ENCODE data around the gene PTPRQ.
"Not testable (repeated sequence)": the region's sequence is repeated elsewhere in the genome, so short reads cannot be mapped to it uniquely, and the experiment has no call there.

PTPRQ gene

DNA sequence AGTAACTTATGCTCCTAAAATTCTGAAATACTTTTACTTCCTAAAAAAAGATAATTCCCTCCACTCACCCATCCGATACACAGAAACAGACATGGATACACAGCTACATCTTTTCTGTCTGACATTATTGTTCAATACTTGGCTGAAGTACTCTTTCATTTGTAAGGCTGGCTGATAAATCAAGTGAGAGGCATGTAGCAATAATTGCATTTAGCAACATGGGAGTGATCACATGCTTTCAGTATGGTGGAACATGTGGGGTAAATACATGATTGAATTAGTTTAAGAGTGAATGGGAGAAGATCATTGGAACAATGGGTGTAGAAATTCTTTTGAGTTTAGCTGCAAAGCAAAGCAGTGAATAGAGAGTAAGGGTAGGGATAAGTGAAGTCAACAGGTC lies 25.6 kb downstream of the PTPRQ start:
- Histone ChIP-seq H3K36me3 (ENCODE audit: control insufficient read depth, insufficient read depth, low read length) (no peaks in the 10 kb centered on the region), H3K4me3 (ENCODE audit: insufficient read depth, low read depth, low read length, poor library complexity, severe bottlenecking) (no peak overlapping the region), H3K27ac (ENCODE audit: insufficient read depth, low read length, poor library complexity, severe bottlenecking) (no peak overlapping the region), H3K27me3 (replicated peaks; ENCODE audit: control insufficient read depth, insufficient read depth, low read length, poor library complexity, severe bottlenecking) (no peaks in the 10 kb centered on the region), H3K9me3 (ENCODE audit: control insufficient read depth, low read length) (no peaks in the 10 kb centered on the region), H3K4me1 (ENCODE audit: control insufficient read depth, insufficient read depth, low read length, poor library complexity, severe bottlenecking) (no peaks in the 10 kb centered on the region)
- no peak for DNase-seq

DNA sequence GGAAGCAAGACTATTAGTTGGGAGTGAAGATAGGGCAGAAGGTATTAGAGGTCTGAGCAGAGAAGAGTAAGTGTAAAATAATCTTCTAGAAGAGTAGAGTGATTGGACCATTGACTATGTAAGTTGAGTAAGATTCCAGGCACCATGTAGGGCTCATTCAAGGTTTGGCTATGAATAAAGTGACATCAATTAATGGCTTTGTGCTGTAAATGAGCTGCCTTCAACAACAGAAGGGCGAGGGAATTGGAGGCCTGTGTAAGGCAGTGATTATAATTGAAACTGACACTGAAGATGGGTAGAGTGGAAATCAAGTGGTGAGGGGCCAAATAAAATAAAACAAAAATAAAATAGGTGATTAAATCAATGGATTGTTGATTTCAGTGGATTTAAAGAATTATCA lies 26.4 kb downstream of the PTPRQ start:
- Histone ChIP-seq H3K27me3 (replicated peaks; ENCODE audit: control insufficient read depth, insufficient read depth, low read length, poor library complexity, severe bottlenecking) (no peaks in the 10 kb centered on the region), H3K27ac (ENCODE audit: insufficient read depth, low read length, poor library complexity, severe bottlenecking) (no peak overlapping the region), H3K4me1 (ENCODE audit: control insufficient read depth, insufficient read depth, low read length, poor library complexity, severe bottlenecking) (no peaks in the 10 kb centered on the region), H3K9me3 (ENCODE audit: control insufficient read depth, low read length) (no peaks in the 10 kb centered on the region), H3K4me3 (ENCODE audit: insufficient read depth, low read depth, low read length, poor library complexity, severe bottlenecking) (no peak overlapping the region), H3K36me3 (ENCODE audit: control insufficient read depth, insufficient read depth, low read length) (no peaks in the 10 kb centered on the region)
- DNase-seq, result no peak

DNA sequence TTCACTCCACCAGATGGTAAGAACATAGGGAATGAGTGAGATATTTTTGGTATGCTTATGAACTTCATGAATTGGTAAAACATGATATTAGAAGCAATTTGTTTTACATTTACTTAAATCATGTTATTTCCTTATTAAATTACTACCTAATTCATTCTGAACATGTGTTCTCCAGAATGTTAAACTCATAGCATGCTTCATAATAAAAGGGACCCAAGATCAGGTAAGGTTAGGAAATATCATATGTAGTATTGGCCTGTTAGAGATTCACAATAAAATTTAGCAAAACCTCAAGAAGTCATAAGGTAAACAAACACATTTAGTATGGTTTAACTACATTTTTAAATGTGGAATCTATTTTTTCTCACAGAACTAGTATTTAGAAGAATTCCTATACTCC lies 28.2 kb downstream of the PTPRQ start:
- Histone ChIP-seq H3K4me3 (ENCODE audit: insufficient read depth, low read depth, low read length, poor library complexity, severe bottlenecking) (no peak overlapping the region), H3K4me1 (ENCODE audit: control insufficient read depth, insufficient read depth, low read length, poor library complexity, severe bottlenecking) (no peaks in the 10 kb centered on the region), H3K9me3 (ENCODE audit: control insufficient read depth, low read length) (no peaks in the 10 kb centered on the region), H3K27me3 (replicated peaks; ENCODE audit: control insufficient read depth, insufficient read depth, low read length, poor library complexity, severe bottlenecking) (no peaks in the 10 kb centered on the region), H3K36me3 (ENCODE audit: control insufficient read depth, insufficient read depth, low read length) (no peaks in the 10 kb centered on the region), H3K27ac (ENCODE audit: insufficient read depth, low read length, poor library complexity, severe bottlenecking) (no peak overlapping the region)
- DNase-seq, result no peak

DNA sequence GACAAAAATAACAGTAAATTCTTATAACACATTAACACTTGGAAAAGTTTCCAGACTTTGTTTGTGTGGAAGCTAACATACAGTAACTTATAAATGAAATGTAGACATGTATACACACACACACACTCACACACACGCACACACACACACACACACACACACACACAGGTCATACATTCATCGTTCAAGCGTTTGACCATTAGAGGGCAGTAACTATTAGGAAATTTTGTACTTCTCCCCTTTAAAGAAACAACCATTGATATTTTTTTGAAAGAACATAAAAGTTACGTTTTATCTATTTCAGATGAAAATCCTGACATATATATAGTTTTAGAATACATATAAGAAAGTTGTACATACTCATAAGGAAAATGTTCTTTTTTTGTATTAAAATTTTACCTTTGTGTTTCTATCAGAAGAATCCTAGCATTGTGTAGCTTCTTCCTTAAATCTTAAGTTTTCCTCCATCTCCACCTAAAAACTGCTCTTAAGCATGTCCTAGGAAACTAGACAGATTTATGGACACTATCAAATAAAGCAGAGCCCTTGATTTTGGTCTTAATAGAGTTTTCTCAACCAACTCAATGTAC lies 29.0 kb downstream of the PTPRQ start:
- DNase-seq, result no peak
- Histone ChIP-seq H3K36me3 (ENCODE audit: control insufficient read depth, insufficient read depth, low read length) (no peaks in the 10 kb centered on the region), H3K4me1 (ENCODE audit: control insufficient read depth, insufficient read depth, low read length, poor library complexity, severe bottlenecking) (no peaks in the 10 kb centered on the region), H3K27ac (ENCODE audit: insufficient read depth, low read length, poor library complexity, severe bottlenecking) (no peak overlapping the region), H3K9me3 (ENCODE audit: control insufficient read depth, low read length) (no peaks in the 10 kb centered on the region), H3K27me3 (replicated peaks; ENCODE audit: control insufficient read depth, insufficient read depth, low read length, poor library complexity, severe bottlenecking) (no peaks in the 10 kb centered on the region), H3K4me3 (ENCODE audit: insufficient read depth, low read depth, low read length, poor library complexity, severe bottlenecking) (no peak overlapping the region)

DNA sequence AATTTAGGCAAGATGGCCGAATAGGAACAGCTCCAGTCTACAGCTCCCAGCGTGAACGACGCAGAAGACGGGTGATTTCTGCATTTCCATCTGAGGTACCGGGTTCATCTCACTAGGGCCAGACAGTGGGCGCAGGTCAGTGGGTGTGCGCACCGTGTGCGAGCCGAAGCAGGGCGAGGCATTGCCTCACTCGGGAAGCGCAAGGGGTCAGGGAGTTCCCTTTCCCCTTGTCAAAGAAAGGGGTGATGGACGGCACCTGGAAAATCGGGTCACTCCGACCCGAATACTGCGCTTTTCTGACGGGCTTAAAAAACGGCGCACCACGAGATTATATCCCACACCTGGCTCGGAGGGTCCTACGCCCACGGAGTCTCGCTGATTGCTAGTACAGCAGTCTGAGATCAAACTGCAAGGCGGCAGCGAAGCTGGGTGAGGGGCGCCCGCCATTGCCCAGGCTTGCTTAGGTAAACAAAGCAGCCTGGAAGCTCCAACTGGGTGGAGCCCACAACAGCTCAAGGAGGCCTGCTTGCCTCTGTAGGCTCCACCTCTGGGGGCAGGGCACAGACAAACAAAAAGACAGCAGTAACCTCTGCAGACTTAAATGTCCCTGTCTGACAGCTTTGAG lies 33.6 kb downstream of the PTPRQ start:
- not testable (repeated sequence) for DNase-seq; H3K36me3 ChIP-seq (ENCODE audit: control insufficient read depth, insufficient read depth, low read length); H3K27ac ChIP-seq (ENCODE audit: insufficient read depth, low read length, poor library complexity, severe bottlenecking)

DNA sequence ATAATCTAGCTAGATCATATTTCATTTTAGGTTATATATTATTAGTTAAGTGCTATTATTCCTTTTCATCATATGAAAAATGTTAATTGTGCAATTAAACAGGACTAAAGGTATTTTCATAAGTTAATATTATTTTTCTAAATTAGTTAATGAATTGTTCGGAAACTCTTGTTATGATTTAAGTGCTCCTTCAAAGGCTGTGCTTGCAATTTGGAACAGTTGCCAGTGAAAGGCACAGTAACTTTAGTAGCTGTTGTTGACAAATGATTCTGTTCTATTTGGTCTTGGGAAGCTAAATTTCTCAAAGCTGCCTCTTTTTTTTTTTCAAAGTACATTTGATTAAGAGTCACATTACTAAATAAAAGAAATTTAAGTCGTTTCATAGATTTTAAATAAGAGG lies 40.7 kb downstream of the PTPRQ start:
- DNase-seq, result no peak
- H3K27ac ChIP-seq (ENCODE audit: insufficient read depth, low read length, poor library complexity, severe bottlenecking), result no peak overlapping the region
- H3K9me3 ChIP-seq (ENCODE audit: control insufficient read depth, low read length), result no peaks in the 10 kb centered on the region
- H3K27me3 ChIP-seq (replicated peaks; ENCODE audit: control insufficient read depth, insufficient read depth, low read length, poor library complexity, severe bottlenecking), result no peaks in the 10 kb centered on the region
- H3K4me1 ChIP-seq (ENCODE audit: control insufficient read depth, insufficient read depth, low read length, poor library complexity, severe bottlenecking), result no peaks in the 10 kb centered on the region
- H3K4me3 ChIP-seq (ENCODE audit: insufficient read depth, low read depth, low read length, poor library complexity, severe bottlenecking), result no peak overlapping the region
- H3K36me3 ChIP-seq (ENCODE audit: control insufficient read depth, insufficient read depth, low read length), result no peaks in the 10 kb centered on the region

More for the DNA sequence above, 33.6 kb downstream of the PTPRQ start:
- H3K27me3 ChIP-seq (replicated peaks; ENCODE audit: control insufficient read depth, insufficient read depth, low read length, poor library complexity, severe bottlenecking); H3K4me3 ChIP-seq (ENCODE audit: insufficient read depth, low read depth, low read length, poor library complexity, severe bottlenecking); H3K9me3 ChIP-seq (ENCODE audit: control insufficient read depth, low read length); H3K4me1 ChIP-seq (ENCODE audit: control insufficient read depth, insufficient read depth, low read length, poor library complexity, severe bottlenecking): not testable (repeated sequence)

DNA sequence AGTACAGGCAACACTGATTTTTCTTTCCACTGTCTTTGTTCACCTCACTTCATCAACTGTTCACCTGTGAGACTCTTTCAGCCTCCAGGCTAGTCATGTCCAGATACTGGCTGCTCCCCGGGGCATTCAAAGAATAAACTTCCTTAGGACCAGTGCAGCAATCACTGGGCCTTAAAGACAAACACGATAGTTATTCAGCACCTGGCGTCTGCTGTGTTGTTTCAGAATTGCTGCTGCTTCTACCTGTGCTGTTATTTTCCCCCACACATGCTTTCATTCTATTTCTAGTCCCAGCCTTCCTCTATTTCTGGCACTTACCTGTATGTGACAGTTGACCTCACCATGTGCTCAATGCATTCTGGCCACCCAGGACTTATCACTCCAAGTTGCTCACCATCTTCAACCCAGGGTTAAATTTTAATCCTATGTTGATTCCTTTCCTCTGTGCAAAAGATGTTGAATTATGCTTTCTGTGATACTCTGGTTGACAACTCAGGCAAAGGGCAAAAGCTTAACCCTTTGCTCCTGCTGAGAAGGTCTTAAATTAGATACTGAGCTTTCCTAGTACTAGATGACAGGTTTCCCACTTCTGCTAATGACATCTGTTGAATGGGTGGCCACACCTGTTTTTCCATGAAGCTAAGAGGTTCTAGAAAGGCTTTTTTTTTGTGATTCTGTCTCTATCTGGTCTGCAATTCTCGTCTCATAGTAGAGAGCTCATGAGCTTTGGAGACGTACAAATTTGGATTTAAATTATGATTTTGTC lies 41.4 kb downstream of the PTPRQ start:
- Histone ChIP-seq H3K36me3 (ENCODE audit: control insufficient read depth, insufficient read depth, low read length) (no peaks in the 10 kb centered on the region), H3K27ac (ENCODE audit: insufficient read depth, low read length, poor library complexity, severe bottlenecking) (no peak overlapping the region), H3K4me1 (ENCODE audit: control insufficient read depth, insufficient read depth, low read length, poor library complexity, severe bottlenecking) (no peaks in the 10 kb centered on the region), H3K9me3 (ENCODE audit: control insufficient read depth, low read length) (no peaks in the 10 kb centered on the region), H3K27me3 (replicated peaks; ENCODE audit: control insufficient read depth, insufficient read depth, low read length, poor library complexity, severe bottlenecking) (no peaks in the 10 kb centered on the region), H3K4me3 (ENCODE audit: insufficient read depth, low read depth, low read length, poor library complexity, severe bottlenecking) (no peak overlapping the region)
- no peak for DNase-seq

DNA sequence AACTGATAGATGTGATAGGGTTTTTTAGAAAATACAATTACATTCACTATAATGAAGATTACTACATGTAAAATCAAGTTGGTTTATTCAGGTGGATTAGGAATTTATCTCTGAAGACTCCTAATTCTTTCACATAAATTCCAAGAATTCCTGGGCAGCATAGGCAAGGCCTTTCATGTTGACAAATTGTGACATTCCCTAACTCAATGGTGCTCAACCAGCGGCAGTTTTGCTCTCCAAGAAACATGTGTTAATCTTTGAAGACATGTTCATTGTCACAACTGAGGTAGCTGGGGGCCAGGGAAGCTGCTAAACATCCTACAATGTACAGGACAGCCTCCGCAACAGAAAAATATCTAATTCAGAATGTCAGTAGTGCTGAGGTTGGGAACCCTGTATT lies 46.3 kb downstream of the PTPRQ start:
- Histone ChIP-seq H3K27ac (ENCODE audit: insufficient read depth, low read length, poor library complexity, severe bottlenecking) (no peak overlapping the region), H3K27me3 (replicated peaks; ENCODE audit: control insufficient read depth, insufficient read depth, low read length, poor library complexity, severe bottlenecking) (no peaks in the 10 kb centered on the region), H3K4me1 (ENCODE audit: control insufficient read depth, insufficient read depth, low read length, poor library complexity, severe bottlenecking) (no peaks in the 10 kb centered on the region), H3K4me3 (ENCODE audit: insufficient read depth, low read depth, low read length, poor library complexity, severe bottlenecking) (no peak overlapping the region), H3K36me3 (ENCODE audit: control insufficient read depth, insufficient read depth, low read length) (no peaks in the 10 kb centered on the region), H3K9me3 (ENCODE audit: control insufficient read depth, low read length) (no peaks in the 10 kb centered on the region)
- no peak for DNase-seq

DNA sequence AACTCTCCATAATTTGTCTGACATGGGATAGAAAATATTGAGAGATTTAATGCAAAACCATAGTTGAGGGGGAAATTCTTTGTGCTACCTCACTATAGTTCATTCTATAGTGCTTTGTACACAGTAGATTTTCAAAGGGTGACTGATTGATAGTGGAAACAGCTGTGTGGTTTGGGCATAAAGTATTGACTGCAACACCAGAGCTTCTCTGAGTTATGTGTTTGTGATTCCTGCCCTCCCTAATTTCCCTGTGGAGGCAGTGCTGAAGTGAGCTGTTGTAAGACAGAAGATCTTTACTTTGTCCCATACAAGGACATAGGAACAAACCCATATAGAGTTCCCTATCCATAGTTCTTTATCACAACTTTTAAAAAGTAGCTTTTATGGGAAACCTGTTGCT lies 47.1 kb downstream of the PTPRQ start:
- no peaks in the 10 kb centered on the region for H3K4me1 ChIP-seq (ENCODE audit: control insufficient read depth, insufficient read depth, low read length, poor library complexity, severe bottlenecking)
- H3K27me3 ChIP-seq (replicated peaks; ENCODE audit: control insufficient read depth, insufficient read depth, low read length, poor library complexity, severe bottlenecking), result no peaks in the 10 kb centered on the region
- no peak for DNase-seq
- H3K9me3 ChIP-seq (ENCODE audit: control insufficient read depth, low read length), result no peaks in the 10 kb centered on the region
- no peak overlapping the region for H3K4me3 ChIP-seq (ENCODE audit: insufficient read depth, low read depth, low read length, poor library complexity, severe bottlenecking)
- H3K36me3 ChIP-seq (ENCODE audit: control insufficient read depth, insufficient read depth, low read length), result no peaks in the 10 kb centered on the region
- H3K27ac ChIP-seq (ENCODE audit: insufficient read depth, low read length, poor library complexity, severe bottlenecking), result no peak overlapping the region

DNA sequence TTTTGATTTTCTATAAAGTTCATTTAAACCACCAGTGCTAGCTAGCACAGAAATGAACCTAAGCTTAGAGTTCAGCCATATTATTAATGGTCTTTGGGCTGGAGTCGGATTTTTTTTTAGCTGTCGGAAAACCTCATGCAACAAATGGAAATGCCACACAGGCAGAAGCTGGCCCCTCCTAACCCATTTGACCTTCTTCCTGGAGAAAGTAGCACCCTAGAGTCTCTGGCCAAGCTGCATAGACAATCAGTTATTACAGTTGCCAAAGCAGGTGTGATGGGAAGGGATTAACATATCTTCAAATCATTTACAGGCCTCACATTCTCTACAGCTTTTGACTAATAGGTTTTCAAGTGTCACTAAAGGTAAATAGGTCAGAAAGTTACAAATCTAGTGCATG lies 49.4 kb downstream of the PTPRQ start:
- Histone ChIP-seq H3K36me3 (ENCODE audit: control insufficient read depth, insufficient read depth, low read length) (no peaks in the 10 kb centered on the region), H3K4me1 (ENCODE audit: control insufficient read depth, insufficient read depth, low read length, poor library complexity, severe bottlenecking) (no peaks in the 10 kb centered on the region), H3K9me3 (ENCODE audit: control insufficient read depth, low read length) (no peaks in the 10 kb centered on the region), H3K27ac (ENCODE audit: insufficient read depth, low read length, poor library complexity, severe bottlenecking) (no peak overlapping the region), H3K4me3 (ENCODE audit: insufficient read depth, low read depth, low read length, poor library complexity, severe bottlenecking) (no peak overlapping the region), H3K27me3 (replicated peaks; ENCODE audit: control insufficient read depth, insufficient read depth, low read length, poor library complexity, severe bottlenecking) (no peaks in the 10 kb centered on the region)
- no peak for DNase-seq
